HG02798 (cell line): Measurements from ENCODE around the gene PKM.

Experiments used
- ATAC-seq: cut with Tn5 transposase; IDR thresholded peaks from one replicate; pipeline ENCODE4 v1.9.1; 2021; ENCODE audit warnings: mild to moderate bottlenecking; ENCODE audit not compliant: unreplicated experiment, poor library complexity

PKM gene

GRCh38 chr15:72162569-72162968 lies 68.4 kb downstream of the PKM start:
- ATAC-seq: no peak

- no peak for ATAC-seq
Observed at GRCh38 chr15:72161361-72162132, 69.4 kb downstream of the PKM start.

- ATAC-seq: no peak
Observed at GRCh38 chr15:72160696-72161245, 70.2 kb downstream of the PKM start.

DNA sequence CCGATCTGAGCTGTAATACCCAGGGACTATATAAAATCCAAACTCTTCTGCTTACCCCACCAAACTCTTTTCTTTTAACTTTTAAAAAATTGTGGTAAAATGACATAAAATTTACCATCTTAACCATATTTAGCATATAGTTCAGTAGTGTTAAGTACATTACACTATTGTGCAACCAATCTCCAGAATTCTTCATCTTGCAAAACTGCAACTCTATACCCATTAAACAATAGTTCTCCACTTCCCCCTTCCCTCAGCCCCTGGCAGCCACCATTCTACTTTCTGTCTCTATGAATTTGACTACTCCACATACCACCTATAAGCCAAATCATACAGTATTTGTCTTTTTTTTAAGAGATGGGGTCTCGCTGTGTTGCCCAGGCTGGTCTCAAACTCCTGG lies 74.1 kb downstream of the PKM start:
- ATAC-seq: no peak

DNA sequence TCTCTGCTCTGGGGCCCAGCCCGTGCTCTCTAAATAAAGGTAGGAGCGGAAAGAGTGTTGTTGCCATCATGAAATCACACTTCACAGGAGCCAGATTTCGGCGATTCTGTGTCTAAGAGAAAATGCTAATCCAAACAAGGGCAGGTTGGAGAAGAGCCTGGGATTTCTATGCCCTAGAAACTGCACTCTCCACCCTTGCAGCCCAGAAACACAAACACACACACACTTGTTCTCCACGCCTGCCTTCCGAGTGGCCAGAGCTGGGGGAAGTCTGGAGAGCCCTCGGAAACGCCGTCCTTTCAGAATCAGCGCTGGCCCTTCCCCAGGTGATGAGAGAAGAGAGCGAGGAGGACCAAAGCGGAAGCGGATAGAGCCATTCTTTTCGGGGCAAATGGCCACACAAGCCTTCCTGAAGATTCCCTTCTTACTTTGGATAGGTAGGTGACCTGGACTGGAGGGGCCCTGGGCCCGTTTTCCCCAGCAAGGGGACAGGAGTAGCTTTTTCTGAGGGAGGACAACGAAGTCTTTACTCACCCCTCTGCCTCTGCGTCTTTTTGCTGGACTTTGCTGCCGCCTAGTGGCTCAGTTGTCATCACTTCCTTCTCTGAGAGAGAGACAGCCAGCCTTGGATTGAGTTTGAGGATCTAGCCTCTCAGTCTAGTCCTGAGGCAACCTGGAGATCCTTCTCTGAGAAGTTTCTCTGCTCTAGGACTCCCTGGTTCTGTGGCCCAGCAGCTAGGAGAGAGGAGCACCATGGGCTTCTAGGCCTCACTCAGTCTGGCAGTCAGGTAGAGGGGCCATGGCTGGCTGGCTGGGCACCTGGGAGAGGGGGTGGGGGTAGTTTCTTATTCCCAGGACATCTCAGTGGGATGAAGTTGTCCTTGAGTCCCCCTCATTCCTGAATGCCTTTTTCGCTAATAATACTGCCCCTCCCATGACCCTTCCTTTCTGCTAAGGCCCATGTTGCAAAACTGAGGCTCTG lies 75.1 kb downstream of the PKM start:
- peak; percentile 76 for ATAC-seq

DNA sequence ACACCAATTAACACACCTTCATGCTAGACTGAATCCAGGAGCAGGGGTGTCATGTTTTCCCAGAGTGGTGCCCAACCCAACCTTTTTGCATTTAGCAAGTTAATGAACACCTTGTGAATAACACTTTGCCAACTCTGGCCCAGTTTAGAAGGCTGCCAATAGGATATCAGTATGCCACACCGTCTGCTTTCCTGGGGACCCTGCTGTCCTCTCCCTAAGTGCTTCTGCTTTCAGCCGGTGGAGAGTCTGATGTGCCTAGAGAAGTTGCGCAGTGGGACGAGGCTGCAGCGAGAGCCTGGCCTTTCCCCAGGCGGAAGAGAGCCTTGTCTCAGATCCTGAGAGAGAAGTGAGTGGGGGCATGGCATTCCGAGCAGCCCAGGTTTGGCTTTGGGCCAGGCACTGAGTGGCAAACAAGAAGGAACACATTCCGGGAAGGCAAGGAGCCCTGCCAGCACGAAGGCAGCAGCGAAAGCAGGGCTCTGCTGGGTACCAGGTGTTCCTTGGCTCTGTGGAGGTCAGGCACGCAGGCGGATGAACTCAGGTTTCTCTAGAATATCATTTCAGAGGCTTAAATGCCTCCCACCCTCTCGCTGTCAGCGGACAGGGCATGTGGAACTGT lies 75.9 kb downstream of the PKM start:
- no peak for ATAC-seq

GRCh38 chr15:72154316-72154715 lies 76.7 kb downstream of the PKM start:
- ATAC-seq: no peak

DNA sequence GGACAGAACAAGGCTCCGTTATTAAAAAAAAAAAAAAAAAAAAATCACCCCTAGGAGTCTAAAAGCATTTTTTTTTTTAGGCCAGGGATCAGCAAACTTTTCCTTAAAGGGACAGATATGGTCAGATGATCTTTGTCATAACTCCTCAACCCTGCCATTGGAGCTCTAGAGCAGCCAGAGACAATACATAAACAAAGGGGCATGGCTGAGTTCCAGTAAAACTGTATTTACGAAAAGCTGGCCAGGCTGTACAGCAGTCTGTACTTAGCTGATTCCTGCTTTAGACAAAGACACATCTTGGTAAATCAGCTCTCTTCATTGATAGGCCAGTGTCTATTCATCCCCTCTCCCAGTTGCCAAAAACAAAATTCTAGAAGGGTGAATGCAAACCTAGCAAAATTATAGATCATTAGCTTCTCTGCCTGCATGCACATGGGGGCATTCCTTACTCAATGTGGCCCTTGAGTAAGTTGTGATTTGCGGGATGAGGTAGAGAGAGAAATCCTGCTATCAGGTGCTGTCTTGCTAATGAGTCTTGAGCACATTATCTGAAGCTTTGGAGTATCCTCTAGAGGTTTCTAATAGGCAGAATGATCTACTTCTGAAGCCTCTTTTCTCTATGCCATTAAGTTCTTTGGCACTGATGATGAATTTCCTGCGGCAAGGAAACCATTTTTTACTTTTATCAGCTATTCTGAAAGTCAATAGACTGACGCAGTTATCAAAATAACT lies 77.6 kb downstream of the PKM start:
- ATAC-seq: no peak
